Measurements from ENCODE around the gene PROS1. TPM values are rescaled to one million over a fixed set of nuclear protein-coding genes. Genes with fewer than 3 reads are reported as not detected.
"Not testable (repeated sequence)": the region's sequence is repeated elsewhere in the genome, so short reads cannot be mapped to it uniquely, and the experiment has no call there.

The PROS1 gene
- total RNA-seq, 4 donors from 2014 or later = 2.2 to 25.5 (median 12.9) TPM

DNA sequence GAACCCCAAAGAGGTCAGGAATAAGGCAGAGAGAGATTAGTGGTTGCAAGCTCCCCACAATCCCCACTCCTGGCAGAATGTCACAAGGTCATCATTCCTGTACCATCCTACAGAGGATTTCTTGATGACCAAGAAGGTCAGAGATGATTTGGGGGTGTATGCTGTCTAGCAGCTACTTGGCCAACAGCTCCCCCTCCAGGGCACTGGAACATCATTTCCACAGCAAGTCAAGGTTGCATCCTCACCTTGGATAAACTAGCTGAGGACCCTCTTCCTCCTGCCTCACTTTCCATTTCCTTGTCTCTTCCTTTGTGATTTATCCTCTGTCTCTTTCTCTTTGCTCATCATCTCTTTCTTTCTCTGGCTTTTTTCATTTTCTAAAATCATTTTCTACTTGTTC lies 106.3 kb downstream of the PROS1 start:
- intact Hi-C loops (cut with DNase I; ENCODE audit: low total_unique reads) = loop anchor here (2.0 kb wide), 2 partner anchors 25 to 59 kb away; no protein-coding TSS in a partner anchor
- in situ Hi-C loops (cut with MboI; ENCODE audit: low pct_ligation_motif_present in 1 of 4, low pct_unique_long_range_greater_than_20kb in 1 of 4, low sequenced_read_pairs in 3 of 4) = no loop called here
- TF ChIP-seq EP300 (IDR thresholded peaks at IDR 0.05; ENCODE audit: low read depth) (no peak), POLR2AphosphoS5 (IDR thresholded peaks at IDR 0.05) (no peak), POLR2A (IDR thresholded peaks at IDR 0.05) (no peak)
- TF ChIP-seq, protein P1, sequence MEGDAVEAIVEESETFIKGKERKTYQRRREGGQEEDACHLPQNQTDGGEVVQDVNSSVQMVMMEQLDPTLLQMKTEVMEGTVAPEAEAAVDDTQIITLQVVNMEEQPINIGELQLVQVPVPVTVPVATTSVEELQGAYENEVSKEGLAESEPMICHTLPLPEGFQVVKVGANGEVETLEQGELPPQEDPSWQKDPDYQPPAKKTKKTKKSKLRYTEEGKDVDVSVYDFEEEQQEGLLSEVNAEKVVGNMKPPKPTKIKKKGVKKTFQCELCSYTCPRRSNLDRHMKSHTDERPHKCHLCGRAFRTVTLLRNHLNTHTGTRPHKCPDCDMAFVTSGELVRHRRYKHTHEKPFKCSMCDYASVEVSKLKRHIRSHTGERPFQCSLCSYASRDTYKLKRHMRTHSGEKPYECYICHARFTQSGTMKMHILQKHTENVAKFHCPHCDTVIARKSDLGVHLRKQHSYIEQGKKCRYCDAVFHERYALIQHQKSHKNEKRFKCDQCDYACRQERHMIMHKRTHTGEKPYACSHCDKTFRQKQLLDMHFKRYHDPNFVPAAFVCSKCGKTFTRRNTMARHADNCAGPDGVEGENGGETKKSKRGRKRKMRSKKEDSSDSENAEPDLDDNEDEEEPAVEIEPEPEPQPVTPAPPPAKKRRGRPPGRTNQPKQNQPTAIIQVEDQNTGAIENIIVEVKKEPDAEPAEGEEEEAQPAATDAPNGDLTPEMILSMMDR (IDR thresholded peaks at IDR 0.05) = no peak
- DNase-seq = no peak
- H3K36me3 ChIP-seq = no peaks in the 10 kb centered on the region
- H3K4me3 ChIP-seq = no peak overlapping the region
- H3K4me1 ChIP-seq = no peaks in the 10 kb centered on the region
- no peaks in the 10 kb centered on the region for H3K27me3 ChIP-seq
- no peaks in the 10 kb centered on the region for H3K9me3 ChIP-seq
- no peak overlapping the region for H3K27ac ChIP-seq

DNA sequence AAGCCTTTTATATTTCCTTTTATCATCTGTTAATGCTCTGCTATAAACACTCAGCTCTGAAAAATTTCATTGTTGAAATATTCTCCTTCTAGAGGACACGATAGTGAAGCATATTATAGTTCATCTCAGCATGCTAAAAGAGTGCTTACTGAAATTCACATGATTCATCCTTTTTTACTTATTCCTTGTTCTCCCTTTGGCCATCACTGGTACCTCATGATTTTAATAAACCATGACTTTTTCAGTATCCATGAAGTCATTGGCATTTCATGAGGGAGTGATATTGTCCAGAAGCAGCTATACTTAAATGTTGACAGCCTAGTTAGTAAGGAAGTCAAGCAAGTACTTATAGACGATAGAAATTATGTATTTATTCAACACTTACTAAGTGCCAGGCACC lies 112.7 kb downstream of the PROS1 start:
- in situ Hi-C loops (cut with MboI; ENCODE audit: low pct_ligation_motif_present in 1 of 4, low pct_unique_long_range_greater_than_20kb in 1 of 4, low sequenced_read_pairs in 3 of 4) (no loop called here), intact Hi-C loops (cut with DNase I; ENCODE audit: low total_unique reads) (no loop called here)
- WGBS, 2 donors (ENCODE audit: low coverage in 1 of 2) = 50 to 60% methylated on average over 2 of the region's 2 CpGs
- Histone ChIP-seq H3K9me3 (no peaks in the 10 kb centered on the region), H3K27me3 (no peaks in the 10 kb centered on the region), H3K27ac (no peak overlapping the region), H3K4me3 (no peak overlapping the region), H3K36me3 (no peaks in the 10 kb centered on the region), H3K4me1 (no peaks in the 10 kb centered on the region)
- DNase-seq = no peak
- TF ChIP-seq, protein P1 (IDR thresholded peaks at IDR 0.05) = no peak
- no peak for TF ChIP-seq POLR2A (IDR thresholded peaks at IDR 0.05)
- TF ChIP-seq POLR2AphosphoS5 (IDR thresholded peaks at IDR 0.05) = no peak
- no peak for TF ChIP-seq EP300 (IDR thresholded peaks at IDR 0.05; ENCODE audit: low read depth)

GRCh38 chr3:93855401-93855800 lies 118.3 kb downstream of the PROS1 start:
- in situ Hi-C loops (cut with MboI; ENCODE audit: low pct_ligation_motif_present in 1 of 4, low pct_unique_long_range_greater_than_20kb in 1 of 4, low sequenced_read_pairs in 3 of 4) (no loop called here), intact Hi-C loops (cut with DNase I; ENCODE audit: low total_unique reads) (no loop called here)
- H3K36me3 ChIP-seq = no peaks in the 10 kb centered on the region
- no peak for DNase-seq
- H3K27ac ChIP-seq = no peak overlapping the region
- 81% methylated on average over 3 of the region's 3 CpGs; no CpG with 5 or more reads in 1 of the 2 donors for WGBS, 2 donors (ENCODE audit: low coverage in 1 of 2)
- no peaks in the 10 kb centered on the region for H3K9me3 ChIP-seq
- no peaks in the 10 kb centered on the region for H3K27me3 ChIP-seq
- TF ChIP-seq, protein P1 (IDR thresholded peaks at IDR 0.05) = no peak
- TF ChIP-seq POLR2AphosphoS5 (IDR thresholded peaks at IDR 0.05) (no peak), EP300 (IDR thresholded peaks at IDR 0.05; ENCODE audit: low read depth) (no peak), POLR2A (IDR thresholded peaks at IDR 0.05) (no peak)
- H3K4me1 ChIP-seq = no peaks in the 10 kb centered on the region
- H3K4me3 ChIP-seq = no peak overlapping the region

DNA sequence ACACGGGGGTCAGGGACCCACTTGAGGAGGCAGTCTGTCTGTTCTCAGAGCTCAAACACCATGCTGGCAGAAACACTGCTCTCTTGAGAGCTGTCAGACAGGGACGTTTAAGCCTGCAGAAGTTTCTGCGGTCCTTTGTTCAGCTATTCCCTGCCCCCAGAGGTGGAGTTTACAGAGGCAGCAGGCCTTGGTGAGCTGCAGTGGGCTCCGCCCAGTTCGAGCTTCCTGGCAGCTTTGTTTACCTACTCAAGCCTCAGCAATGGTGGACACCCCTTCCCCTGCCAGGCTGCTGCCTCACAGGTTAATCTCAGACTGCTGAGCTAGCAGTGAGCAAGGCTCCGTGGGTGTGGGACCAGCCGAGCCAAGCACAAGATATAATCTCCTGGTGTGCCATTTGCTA lies 121.5 kb downstream of the PROS1 start:
- H3K27me3 ChIP-seq; DNase-seq; intact Hi-C loops (cut with DNase I; ENCODE audit: low total_unique reads); H3K27ac ChIP-seq; in situ Hi-C loops (cut with MboI; ENCODE audit: low pct_ligation_motif_present in 1 of 4, low pct_unique_long_range_greater_than_20kb in 1 of 4, low sequenced_read_pairs in 3 of 4); H3K9me3 ChIP-seq; H3K4me1 ChIP-seq; H3K4me3 ChIP-seq; H3K36me3 ChIP-seq: not testable (repeated sequence)
- 78% methylated on average over 7 of the region's 7 CpGs; no CpG with 5 or more reads in 1 of the 2 donors for WGBS, 2 donors (ENCODE audit: low coverage in 1 of 2)

DNA sequence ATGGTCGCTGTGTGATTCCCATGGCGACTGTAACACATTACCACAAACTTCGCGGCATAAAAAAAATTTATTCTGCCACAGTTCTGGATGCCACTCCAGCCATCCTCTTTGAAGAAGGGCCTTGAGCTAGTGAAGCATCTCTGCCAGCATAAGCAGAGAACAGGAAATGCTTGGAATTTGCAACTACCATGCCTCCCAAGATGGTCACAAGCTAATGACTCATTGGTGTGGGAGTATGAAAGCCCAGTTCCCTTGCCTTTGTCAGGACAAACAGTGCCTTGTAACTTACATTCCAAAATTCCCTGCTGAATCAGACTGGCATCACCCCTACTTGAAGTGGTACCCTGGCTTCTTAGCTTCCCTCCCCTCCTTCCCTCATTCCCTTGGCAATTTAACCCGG lies 129.7 kb downstream of the PROS1 start:
- no peaks in the 10 kb centered on the region for H3K9me3 ChIP-seq
- H3K4me1 ChIP-seq = peaks cover 0 to 3% (median 0%) of the 10 kb centered on the region in 4 donors
- DNase-seq = no peak
- no peak overlapping the region for H3K27ac ChIP-seq
- no peaks in the 10 kb centered on the region for H3K36me3 ChIP-seq
- intact Hi-C loops (cut with DNase I; ENCODE audit: low total_unique reads) = loop anchor here (2.0 kb wide), 1 partner anchor 23 kb away; no protein-coding TSS in a partner anchor
- H3K4me3 ChIP-seq = no peak overlapping the region
- H3K27me3 ChIP-seq = no peaks in the 10 kb centered on the region
- 83 to 89% methylated on average over 5 of the region's 5 CpGs for WGBS, 2 donors (ENCODE audit: low coverage in 1 of 2)
- TF ChIP-seq POLR2A (IDR thresholded peaks at IDR 0.05) = no peak
- TF ChIP-seq EP300 (IDR thresholded peaks at IDR 0.05; ENCODE audit: low read depth) = no peak
- no peak for TF ChIP-seq POLR2AphosphoS5 (IDR thresholded peaks at IDR 0.05)
- in situ Hi-C loops (cut with MboI; ENCODE audit: low pct_ligation_motif_present in 1 of 4, low pct_unique_long_range_greater_than_20kb in 1 of 4, low sequenced_read_pairs in 3 of 4) = no loop called here

GRCh38 chr3:93839193-93839592 lies 134.5 kb downstream of the PROS1 start:
- in situ Hi-C loops (cut with MboI; ENCODE audit: low pct_ligation_motif_present in 1 of 4, low pct_unique_long_range_greater_than_20kb in 1 of 4, low sequenced_read_pairs in 3 of 4); intact Hi-C loops (cut with DNase I; ENCODE audit: low total_unique reads): not testable (repeated sequence)
- 13 to 24% methylated on average over 1 of the region's 1 CpG for WGBS, 2 donors (ENCODE audit: low coverage in 1 of 2)

More at GRCh38 chr3:93839193-93839592, 134.5 kb downstream of the PROS1 start:
- DNase-seq, H3K4me3 ChIP-seq, H3K36me3 ChIP-seq, H3K27ac ChIP-seq, H3K9me3 ChIP-seq, H3K4me1 ChIP-seq, H3K27me3 ChIP-seq: not testable (repeated sequence)
